Measurements from ENCODE around the gene CASZ1.

The CASZ1 gene

DNA sequence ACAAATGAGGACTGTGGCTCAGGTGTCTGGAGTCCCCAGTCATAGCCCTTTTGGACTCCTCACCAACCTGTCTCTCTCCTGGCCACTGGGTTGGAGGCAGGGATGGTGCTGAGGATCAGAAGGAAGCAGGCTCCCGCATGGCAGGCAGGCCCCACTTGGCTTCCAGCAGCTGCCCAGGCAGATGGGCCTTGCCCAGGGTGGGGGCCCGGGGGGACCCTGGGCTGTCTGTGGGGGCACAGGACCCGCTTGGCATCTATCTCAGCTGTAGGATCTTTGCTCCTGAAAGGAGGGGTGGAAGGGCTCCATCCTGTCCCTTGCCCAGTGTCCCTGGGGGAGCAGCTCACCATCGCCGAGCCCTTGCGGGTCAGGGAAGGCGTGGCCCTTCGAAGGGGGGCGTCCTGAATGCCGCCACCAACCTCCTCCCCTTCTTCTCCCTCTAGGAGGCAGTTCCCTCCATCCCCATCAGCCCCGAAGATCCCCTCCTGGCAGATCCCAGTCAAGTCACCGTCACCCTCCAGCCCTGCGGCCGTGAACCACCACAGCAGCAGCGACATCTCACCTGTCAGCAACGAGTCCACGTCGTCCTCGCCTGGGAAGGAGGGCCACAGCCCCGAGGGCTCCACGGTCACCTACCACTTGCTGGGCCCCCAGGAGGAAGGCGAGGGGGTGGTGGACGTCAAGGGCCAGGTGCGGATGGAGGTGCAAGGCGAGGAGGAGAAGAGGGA, 167.2 kb downstream of the CASZ1 start:
- TF ChIP-seq, protein P1, sequence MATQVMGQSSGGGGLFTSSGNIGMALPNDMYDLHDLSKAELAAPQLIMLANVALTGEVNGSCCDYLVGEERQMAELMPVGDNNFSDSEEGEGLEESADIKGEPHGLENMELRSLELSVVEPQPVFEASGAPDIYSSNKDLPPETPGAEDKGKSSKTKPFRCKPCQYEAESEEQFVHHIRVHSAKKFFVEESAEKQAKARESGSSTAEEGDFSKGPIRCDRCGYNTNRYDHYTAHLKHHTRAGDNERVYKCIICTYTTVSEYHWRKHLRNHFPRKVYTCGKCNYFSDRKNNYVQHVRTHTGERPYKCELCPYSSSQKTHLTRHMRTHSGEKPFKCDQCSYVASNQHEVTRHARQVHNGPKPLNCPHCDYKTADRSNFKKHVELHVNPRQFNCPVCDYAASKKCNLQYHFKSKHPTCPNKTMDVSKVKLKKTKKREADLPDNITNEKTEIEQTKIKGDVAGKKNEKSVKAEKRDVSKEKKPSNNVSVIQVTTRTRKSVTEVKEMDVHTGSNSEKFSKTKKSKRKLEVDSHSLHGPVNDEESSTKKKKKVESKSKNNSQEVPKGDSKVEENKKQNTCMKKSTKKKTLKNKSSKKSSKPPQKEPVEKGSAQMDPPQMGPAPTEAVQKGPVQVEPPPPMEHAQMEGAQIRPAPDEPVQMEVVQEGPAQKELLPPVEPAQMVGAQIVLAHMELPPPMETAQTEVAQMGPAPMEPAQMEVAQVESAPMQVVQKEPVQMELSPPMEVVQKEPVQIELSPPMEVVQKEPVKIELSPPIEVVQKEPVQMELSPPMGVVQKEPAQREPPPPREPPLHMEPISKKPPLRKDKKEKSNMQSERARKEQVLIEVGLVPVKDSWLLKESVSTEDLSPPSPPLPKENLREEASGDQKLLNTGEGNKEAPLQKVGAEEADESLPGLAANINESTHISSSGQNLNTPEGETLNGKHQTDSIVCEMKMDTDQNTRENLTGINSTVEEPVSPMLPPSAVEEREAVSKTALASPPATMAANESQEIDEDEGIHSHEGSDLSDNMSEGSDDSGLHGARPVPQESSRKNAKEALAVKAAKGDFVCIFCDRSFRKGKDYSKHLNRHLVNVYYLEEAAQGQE (IDR thresholded peaks at IDR 0.05; ENCODE audit: insufficient replicate concordance, low read depth) = no peak
- no peak for TF ChIP-seq GABPA (IDR thresholded peaks at IDR 0.05; ENCODE audit: low read depth)
- DNase-seq (ENCODE audit: low read depth in 1 of 2, low spot score in 1 of 2) = no peak
- no peak overlapping the region for H3K4me3 ChIP-seq (replicated peaks; ENCODE audit: insufficient read depth, low read length)
- no peak overlapping the region for H3K27ac ChIP-seq (replicated peaks)
- no peaks in the 10 kb centered on the region for H3K27me3 ChIP-seq (ENCODE audit: insufficient read depth, poor library complexity, severe bottlenecking)

DNA sequence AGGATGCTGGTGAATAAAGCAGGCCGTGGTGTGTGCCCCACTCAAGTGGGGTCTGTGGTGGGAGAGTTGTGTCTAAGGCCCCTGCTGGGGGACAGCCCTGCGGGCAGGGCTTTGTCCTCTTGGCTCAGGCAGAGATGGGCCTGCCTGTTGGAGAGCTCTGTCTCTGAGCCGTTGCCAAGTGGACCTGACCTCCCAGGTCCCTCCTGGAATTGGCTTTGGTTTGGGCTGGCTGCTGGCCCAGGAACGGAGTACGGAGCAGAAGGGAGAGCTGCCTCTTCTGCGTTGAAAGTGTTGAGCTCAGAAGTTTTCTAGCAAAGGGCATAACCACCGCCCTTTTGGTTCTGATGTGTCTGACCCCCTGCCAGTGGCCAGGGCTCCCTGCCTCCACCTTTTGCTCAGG, 167.8 kb downstream of the CASZ1 start:
- Histone ChIP-seq H3K27me3 (ENCODE audit: insufficient read depth, poor library complexity, severe bottlenecking) (no peaks in the 10 kb centered on the region), H3K27ac (replicated peaks) (no peak overlapping the region), H3K4me3 (replicated peaks; ENCODE audit: insufficient read depth, low read length) (no peak overlapping the region)
- TF ChIP-seq, protein P1 (IDR thresholded peaks at IDR 0.05; ENCODE audit: insufficient replicate concordance, low read depth) = no peak
- TF ChIP-seq SPI1 (IDR thresholded peaks at IDR 0.05; ENCODE audit: borderline replicate concordance, low read depth) (no peak), GABPA (IDR thresholded peaks at IDR 0.05; ENCODE audit: low read depth) (no peak), POLR2AphosphoS5 (IDR thresholded peaks at IDR 0.05; ENCODE audit: low read depth) (no peak)
- TF ChIP-seq, protein P2, sequence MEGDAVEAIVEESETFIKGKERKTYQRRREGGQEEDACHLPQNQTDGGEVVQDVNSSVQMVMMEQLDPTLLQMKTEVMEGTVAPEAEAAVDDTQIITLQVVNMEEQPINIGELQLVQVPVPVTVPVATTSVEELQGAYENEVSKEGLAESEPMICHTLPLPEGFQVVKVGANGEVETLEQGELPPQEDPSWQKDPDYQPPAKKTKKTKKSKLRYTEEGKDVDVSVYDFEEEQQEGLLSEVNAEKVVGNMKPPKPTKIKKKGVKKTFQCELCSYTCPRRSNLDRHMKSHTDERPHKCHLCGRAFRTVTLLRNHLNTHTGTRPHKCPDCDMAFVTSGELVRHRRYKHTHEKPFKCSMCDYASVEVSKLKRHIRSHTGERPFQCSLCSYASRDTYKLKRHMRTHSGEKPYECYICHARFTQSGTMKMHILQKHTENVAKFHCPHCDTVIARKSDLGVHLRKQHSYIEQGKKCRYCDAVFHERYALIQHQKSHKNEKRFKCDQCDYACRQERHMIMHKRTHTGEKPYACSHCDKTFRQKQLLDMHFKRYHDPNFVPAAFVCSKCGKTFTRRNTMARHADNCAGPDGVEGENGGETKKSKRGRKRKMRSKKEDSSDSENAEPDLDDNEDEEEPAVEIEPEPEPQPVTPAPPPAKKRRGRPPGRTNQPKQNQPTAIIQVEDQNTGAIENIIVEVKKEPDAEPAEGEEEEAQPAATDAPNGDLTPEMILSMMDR (IDR thresholded peaks at IDR 0.05; ENCODE audit: insufficient read depth, low read length) = no peak
- no peak for DNase-seq (ENCODE audit: low read depth in 1 of 2, low spot score in 1 of 2)

DNA sequence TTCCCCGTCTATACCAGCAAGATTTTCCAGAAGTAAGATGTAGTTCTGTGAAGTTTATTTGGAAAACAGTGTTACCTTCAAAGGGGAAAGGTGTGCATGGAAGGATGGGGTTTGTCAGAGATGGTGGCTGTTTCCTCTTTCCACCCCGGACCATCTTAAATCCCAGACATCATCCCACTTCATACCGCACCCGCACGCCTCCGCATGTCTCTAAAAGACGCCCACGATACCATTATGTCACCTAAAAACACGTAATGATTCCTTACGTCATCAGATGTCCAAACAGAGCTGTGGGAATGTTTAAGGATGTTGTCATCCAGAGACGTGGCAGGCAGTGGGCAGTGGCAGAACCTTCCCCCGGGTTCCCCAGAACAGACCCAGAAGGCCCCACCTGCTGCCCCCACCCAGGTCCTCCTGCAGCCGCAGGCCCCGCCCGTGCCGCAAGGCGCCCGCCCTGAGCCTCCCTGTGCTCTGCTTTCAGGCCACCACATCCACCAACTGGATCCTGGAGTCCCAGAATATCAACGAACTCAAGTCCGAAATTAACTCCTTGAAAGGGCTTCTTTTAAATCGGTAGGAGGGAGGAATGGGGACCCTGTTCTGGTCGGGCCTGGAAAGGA, 169.5 kb downstream of the CASZ1 start:
- DNase-seq (ENCODE audit: low read depth in 1 of 2, low spot score in 1 of 2) = no peak
- TF ChIP-seq, protein P2 (IDR thresholded peaks at IDR 0.05; ENCODE audit: insufficient read depth, low read length) = no peak
- no peak overlapping the region for H3K27ac ChIP-seq (replicated peaks)
- H3K4me3 ChIP-seq (replicated peaks; ENCODE audit: insufficient read depth, low read length) = no peak overlapping the region
- H3K27me3 ChIP-seq (ENCODE audit: insufficient read depth, poor library complexity, severe bottlenecking) = no peaks in the 10 kb centered on the region

DNA sequence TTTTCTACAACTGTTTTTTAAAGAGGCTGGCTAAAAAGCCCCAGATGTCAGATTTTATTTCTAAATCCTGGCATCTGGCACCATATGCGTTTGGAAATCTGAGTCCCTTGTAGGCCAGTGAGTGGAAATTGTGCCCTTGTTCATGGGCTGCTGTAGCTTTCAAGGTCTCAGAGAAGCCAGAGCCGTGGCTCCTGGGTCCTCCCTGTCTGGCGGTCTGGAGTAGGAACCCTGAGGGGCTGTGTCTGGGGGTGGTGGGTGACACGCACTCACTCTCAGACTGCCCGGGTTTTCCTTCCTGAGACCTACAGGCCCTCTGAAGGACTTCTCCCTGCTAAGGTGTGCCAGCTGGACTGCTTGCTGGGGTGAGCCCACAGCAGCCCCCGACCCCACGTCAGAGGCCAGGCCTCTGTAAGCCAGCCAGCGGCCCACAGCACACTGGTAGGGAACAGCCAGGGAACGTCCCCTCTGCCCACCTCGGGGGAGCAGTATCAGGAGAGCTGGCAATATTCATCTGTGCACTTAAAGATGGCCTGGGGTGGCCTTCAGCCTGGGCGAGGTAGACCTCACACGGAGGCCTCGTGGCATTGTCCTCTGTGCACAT, 170.2 kb downstream of the CASZ1 start:
- Histone ChIP-seq H3K27ac (replicated peaks) (no peak overlapping the region), H3K4me3 (replicated peaks; ENCODE audit: insufficient read depth, low read length) (no peak overlapping the region), H3K27me3 (ENCODE audit: insufficient read depth, poor library complexity, severe bottlenecking) (no peaks in the 10 kb centered on the region)
- TF ChIP-seq GABPA (IDR thresholded peaks at IDR 0.05; ENCODE audit: low read depth) (no peak), SPI1 (IDR thresholded peaks at IDR 0.05; ENCODE audit: borderline replicate concordance, low read depth) (no peak)
- TF ChIP-seq, protein P1 (IDR thresholded peaks at IDR 0.05; ENCODE audit: insufficient replicate concordance, low read depth) = no peak
- DNase-seq (ENCODE audit: low read depth in 1 of 2, low spot score in 1 of 2) = no peak
